T follicular helper cell (primary cell): Measurements from ENCODE around the gene PIPOX.

Experiments used
- DNase-seq: peaks from one replicate; pipeline ENCODE4 v3.0.0-alpha.2; 2020; ENCODE audit warnings: low read depth

The PIPOX gene

DNA sequence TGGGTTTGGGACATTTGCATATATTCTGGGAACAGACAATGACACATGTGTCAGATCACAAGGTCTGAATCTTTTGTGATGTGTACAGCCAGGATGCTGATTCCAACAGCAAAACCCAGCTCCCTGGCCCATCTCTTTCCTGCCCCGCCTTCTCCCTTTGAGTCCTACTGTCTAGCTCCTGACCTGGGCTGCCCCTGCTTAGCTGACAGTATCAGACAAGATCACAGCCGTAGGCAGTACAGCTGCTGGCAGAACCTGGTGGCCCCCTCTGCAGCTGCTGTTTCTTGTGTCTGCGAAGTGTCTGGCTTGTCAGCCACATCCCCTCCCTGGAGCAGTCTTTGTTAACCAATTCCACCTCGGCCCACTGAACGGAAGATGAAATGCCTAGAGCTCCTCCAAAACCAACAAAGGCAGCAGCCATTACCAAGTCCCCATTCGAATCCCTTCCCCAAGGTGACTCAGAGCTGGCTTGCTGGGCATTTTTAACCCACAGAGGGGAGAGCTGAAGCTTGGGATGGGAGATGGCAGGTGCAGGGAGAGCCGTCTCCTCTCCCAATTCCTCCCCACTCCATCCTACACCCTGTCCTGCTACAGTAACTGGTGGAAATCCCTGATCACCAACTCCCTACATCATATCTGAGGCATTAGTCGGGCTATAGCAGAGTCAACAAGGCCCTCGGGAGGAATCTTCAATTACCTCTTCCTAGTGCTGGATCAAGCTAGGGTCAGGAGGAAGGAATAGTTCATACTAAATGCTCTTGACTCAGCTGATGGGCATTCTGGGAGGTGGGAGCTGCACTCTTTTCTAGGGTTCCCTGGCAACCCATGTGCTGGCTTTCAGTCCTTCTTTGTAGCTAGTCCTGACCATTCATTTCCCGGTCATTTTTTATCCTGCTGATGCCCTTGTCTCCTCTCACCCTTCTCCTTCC is 5.8 kb downstream of the PIPOX start:
- DNase-seq = no peak

DNA sequence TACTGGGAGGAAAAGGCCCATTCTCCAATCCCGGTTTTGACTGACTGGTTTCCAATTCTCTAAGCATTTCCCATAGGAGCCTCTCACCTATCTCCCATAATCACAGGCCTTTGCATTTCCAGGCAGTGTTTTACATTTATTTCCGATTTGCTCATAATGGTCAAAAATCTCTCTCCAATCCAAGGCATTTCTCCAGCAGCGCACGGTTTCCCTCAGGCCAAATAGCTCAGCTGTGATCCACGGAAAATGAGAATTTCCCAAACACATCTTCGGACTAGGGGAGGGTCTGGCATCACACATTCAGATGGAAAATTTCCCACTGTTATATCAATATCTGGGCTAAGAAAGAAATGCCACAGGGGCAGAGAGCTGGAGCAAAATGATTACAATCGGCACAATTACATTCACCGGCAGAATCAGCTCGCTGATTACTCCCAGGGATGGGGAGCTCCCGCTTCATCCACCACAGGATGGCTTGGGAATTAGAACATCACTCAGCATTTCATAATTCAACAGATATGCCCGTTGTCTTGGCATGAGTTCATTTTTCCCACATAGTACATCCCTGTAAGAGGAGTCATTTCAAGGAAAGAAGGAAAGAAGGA is 6.7 kb downstream of the PIPOX start:
- no peak for DNase-seq

DNA sequence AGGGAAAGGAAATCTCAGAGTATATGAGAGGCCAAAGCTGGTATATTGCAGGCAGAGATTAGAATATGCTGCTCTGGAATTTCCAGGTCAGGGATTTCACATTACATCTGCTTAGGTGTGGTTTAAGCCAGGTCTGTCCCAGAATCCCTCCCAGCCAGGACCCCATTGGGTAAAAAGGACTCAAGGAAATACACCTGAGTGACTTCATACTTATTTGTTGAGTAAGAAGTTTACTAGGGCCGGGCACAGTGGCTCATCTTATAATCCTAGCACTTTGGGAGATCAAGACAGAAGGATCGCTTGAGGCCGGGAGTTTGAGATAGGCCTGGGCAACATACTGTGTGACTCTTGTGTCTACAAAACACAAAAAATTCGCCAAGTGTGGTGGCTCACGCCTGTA is 7.2 kb downstream of the PIPOX start:
- no peak for DNase-seq

DNA sequence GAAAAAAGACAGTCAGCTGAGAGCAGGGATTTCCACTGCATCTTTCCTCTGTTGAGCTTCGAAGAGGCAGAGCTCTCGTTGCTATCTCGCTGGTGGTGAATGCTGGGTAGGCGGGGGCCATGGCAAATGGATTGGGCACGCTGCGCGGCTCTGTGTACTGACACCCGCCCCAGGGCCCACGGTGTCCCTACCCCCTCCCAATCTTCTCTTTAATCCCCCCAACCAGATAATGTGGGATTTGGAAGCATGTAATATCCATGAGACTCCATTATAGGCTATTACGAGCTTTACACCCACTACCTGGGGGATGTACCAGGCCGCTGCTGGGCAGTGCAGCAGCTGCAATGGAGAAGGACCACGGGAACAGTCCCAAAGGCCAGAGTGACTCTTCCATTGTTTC is 8.3 kb downstream of the PIPOX start:
- no peak for DNase-seq

DNA sequence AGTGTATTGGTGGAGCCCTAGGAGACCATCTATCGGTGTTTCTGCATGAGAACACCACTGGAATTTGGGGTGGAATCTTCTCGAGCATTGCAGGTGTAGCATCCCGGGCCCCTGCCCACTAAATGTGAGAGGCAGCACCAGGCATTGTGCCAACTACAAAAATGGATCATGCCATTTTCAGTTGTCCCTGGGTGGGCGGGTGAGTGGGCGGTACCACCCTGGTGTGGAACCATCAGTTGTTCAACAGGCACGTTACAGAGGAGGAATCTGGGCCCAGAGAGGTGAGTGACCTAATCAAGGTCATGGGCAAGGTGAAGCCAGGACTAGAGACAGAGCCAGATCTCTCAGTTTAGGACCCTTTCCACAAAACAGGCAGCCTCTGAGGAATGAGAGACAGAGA is 8.8 kb downstream of the PIPOX start:
- no peak for DNase-seq

DNA sequence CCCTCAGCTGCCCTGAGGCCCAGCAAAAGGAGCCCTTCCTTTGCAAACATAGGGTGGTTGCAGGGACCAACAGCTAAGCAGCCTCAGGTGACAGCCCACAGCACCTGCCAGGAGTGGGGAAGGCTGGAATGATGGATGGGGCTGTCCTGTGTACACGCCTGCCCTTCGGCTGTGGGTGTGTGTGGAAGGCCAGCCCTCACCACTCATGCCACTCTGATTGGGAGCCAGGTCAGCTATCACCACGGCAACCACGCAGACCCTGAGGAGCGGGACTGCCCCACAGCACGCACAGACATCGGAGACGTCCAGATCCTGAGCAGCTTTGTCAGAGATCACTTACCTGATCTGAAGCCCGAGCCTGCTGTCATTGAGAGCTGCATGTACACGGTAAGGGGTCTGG is 11.9 kb downstream of the PIPOX start:
- no peak for DNase-seq

DNA sequence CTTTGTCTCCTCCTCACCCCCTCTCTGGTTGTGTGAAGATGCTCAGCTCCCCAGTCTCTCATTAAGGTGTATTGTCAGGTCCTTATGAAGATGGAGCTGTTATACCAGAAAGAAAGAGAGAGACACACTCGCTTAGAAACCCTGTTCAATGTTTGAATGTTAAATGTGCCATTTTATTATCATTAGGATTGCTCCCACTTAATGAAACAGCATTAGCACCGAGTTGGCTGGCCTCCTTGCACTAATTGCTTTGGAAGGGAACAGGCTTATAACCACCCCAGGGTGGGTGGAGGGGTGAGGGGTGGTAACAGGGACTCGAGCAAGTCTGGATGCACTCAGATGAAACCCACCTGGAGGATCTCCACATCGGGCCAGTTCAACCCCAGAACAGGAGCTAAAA is 14.4 kb downstream of the PIPOX start:
- no peak for DNase-seq

DNA sequence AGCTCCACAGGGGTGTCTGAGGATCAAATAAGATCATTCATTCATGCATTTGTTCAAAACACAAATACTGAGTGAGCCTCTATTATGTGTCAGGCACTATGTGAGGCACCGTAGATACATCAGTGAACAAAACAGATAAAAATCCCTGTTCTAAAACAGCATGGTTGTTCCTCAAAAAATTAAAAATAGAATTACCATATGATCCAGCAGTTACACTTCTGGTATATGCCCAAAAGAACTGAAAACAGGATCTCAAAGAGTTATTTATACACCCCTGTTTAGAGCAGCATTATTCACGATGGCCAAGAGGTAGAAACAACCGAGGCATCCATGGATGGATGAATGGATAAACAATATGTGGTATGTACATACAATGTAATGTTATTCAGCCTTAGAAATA is 15.4 kb downstream of the PIPOX start:
- DNase-seq = no peak

DNA sequence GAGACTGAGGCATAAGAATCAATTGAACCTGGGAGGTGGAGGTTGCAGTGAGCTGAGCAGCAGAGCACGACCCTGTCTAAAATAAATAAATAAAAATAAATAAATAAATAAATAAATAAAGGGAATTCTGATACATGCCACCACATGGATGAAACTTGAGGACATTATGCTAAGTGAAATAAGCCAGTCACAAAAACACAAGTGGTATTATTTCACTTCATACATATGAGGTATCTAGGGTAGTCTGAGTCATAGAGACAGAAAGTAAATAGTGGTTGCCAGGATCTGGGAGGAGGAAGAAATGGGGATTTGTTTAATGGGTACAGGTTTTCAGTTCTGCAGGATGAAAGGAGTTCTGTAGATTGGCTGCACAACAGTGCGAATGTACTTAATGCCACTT is 16.3 kb downstream of the PIPOX start:
- DNase-seq = no peak

DNA sequence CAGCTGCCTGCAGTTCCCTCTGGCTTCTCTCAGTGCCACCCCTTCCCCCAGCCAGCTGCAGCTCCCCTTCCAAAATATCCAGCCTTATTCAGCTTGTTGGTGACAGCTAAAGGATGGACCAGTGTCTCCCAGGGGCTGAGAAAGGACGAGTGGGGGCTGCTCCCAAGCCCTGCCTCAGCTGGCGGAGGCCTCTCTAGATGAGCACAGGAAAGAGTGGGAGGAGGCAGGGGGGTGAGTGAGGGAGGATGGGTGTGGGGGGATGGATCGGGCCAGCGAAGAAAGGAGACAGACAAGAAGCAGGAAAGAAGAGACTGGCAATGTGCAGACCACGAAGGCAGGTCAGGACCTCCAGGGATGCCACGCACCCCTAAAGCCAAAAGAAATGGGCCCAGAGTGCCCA is 17.5 kb downstream of the PIPOX start:
- no peak for DNase-seq

DNA sequence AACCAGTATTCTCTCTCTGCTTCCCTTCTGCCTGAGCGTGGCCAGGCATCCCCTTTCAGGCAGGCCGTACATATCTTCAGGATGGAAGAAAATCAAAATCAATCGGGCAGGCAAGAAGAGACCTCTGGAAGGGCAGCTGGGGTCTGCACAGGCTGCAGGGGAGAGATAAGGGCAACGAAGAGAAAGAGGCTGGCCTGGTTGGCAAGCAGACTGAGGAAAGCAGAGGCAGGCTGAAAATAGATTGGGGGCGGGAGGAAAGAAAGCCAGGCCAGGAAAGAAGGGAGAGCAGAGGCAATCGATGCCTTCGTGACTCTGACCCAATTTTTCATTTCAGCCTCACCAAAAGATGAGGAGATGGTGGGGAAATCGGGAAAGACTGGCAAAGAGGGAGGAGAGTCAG is 18.1 kb downstream of the PIPOX start:
- DNase-seq = no peak

DNA sequence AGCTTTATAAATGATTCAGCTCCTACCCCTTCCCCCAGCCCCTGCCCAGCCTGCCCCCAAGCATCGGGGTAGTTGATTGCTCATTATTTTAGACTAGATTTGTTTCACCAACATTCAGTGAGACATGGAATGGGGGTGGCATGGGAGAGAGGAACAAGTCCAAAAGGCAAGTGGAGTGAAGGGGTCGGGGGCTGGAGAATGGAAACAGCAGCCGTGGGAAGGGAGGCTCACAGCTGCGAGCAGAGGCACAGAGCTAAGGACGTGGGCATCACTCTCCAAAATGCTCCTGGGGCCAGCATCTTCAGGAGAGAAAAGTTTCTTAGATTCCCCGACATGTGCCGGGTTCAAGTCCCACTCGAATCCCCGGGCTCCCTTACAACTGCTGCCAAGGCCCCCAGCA is 19.3 kb downstream of the PIPOX start:
- no peak for DNase-seq

DNA sequence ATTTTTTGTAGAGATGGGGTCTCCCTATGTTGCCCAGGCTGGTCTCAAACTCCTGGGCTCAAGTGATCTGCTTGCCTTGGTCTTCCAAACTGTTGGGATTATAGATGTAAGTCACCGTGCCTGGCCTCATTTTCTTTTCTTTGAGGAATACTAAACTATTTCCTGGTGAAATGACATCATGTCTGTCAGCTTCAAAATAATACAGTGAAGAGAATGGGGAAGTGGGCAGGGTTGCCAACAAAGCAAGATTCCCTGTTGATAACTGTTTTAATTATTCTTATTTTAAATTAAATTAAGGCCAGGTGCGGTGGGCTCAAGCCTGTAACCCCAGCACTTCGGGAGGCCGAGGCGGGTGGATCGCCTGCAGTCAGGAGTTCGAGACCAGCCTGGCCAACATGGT is 21.1 kb downstream of the PIPOX start:
- DNase-seq = no peak

DNA sequence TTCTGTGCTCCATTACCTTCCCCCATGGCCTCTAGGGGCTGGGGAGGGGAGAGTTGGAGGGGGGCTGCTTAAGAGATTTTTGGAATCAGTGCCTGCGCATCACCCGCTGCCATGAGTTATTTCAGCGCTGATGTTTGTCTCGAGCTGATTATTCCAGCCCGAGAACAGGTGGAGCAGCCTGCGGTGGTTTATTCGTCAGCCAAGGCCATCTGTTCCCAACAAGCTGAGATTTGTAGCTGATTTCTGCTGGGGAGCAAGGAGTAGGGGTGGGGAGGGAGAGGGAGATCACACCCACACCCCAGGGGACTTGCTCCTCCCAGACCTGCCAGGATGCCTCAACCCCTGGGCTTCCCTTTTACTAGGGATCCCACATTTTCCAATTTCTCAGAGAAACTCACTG is 23.1 kb downstream of the PIPOX start:
- DNase-seq = no peak

DNA sequence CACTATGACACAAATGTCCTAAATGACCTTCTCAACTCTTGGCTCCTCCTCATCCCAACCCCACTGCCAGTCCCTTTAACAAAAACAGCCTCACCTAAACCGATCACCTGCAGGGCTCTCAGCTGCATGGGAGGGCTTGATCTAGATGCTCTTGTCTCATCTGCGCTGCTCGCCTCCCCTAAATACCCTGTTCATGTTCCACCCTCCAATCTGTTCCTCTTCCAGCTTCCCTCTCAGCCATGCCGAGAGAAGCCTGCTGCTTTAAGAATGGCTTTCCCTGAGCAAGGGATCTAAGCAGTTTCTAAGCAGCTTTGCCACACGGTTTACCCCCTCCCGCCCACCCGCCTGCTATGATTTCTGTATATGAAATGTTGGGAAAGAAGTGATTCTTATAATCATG is 23.7 kb downstream of the PIPOX start:
- no peak for DNase-seq

DNA sequence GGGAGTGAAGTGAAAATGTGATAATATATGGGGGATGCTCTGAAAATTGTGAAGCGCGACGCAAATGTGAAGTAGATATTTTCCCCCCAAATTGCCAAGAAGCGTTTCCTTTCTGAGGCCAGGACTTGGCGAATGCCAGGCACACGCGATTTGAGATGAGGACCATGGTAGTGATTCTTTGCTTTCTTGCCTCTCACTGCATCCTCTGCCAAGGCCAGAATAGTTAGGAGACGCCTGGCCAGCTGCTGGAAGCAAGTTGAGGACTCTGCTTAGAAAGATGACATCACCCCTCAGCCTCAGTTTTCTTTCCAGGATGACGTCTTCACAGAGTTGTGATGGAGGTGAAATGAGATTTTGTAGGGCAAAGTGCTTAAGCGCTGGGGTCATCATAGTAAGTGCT is 25.9 kb downstream of the PIPOX start:
- DNase-seq = no peak

DNA sequence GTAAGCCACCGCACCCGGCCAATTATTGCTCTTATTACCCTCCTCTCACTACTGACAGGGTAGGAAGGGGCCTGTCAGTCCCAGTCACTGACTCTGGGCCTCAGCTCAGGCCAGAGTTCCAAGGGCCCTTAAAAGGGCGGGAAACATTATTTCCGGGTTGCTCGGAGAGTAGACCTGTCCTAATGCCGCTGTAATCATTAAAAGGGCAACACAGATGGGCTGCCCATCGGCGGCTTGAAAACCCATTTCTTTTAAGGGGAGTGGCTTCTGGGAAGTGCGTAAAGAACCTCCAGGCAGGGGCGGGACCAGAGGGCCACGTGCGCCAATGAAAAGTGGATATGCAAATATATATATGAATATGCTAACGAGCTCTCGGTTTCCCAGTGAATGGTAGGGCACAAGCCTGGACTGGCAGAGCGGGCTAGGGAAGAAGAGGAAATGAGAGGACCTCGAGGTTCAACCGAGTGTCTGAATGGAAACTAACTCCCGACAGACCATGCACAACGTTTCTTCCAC is 26.6 kb downstream of the PIPOX start:
- DNase-seq = no peak

DNA sequence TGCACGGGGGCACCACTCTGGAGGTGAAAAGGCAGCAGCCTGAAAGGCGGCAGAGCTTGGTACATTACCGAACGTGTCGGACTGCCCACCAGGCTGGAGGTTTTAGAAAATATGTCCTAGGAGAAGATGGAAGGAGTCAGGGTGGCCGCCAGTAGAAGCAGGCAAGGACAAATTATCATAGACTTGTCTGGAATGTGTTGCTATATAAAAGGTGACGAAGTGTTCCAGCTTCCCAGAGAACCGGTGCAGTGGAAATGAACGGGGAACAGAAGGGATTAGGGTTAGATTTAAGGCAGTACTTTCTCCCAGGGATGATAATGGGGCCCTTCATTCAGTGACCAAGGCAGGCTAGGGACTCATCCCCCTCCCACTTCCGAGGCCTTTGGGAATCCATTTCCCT is 27.4 kb downstream of the PIPOX start:
- DNase-seq = no peak

DNA sequence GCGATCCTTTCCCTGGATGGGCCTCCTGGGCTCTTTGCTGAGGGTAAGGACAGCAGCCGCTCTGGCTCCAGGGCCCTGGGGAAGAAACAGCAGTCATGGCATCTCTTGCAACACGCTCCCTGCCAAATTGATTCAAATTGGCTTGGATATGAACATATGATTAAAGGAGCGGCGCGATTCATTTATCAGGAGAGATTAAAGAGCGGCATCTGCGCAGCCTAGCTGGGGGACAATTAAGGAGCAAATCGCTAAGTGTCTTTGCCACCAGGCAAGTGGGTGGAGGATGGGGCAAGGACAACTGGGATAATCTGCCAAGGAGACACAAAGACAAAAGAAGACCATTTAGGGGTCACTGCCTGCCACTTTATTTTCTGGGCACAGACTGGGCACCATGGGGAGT is 27.8 kb downstream of the PIPOX start:
- DNase-seq = no peak

DNA sequence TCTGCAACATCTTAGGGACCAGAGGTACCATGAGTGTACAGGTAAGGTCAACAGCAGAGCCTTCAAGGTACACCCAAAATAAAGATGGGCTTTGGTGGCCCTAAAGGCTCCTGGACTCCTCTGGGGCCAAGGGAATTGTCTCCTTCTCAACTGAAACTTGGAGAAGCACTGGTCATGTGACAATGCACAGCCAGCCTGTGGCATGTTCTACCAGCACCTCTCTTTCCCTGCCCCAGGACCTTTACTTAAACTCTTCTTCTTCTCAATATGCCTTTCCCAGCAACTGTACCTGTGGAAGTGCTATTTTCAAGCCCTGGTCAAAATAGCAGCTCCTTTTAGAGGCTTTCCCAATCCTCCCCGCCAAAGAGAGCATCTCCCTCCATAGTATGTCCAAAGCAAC is 28.4 kb downstream of the PIPOX start:
- DNase-seq = no peak

DNA sequence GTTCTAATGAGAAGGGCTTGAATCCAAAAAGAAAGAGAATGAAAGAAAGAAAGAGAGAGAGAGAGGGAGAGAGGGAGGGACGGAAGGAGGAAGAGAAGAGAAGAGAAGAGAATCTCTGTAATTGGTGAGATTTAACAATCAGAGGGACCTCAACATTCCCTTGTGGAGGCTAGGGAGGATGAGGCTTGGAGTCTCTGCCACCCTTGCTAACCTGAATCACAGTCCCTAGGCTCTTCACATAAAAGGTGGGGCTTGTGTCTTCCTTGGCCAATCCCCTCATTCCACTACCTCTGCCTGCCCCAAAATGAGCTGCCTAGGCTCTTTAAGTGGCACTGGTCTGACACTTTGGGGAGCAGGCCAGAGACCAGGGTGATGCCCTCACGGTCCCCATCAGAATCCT is 30.1 kb downstream of the PIPOX start:
- DNase-seq = no peak

DNA sequence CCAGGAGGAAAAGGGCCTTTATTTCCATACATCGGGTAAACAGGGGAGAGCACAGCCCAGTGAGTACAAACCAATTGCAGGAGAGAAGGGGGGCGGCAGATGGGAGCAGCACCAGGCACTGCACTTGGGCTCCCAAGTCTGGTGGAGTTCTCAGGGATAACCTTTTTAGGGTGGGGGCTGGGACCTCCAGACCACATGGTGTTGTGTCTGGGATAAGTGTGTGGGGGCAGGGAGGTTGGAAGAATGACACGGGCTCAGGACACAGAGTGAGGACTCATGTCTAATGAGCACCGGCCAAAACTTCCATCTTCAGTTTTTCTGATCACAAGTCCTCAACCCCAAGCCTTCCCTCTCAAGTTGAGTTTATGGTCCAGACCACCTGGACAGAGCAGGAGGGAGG is 30.6 kb downstream of the PIPOX start:
- DNase-seq = no peak

DNA sequence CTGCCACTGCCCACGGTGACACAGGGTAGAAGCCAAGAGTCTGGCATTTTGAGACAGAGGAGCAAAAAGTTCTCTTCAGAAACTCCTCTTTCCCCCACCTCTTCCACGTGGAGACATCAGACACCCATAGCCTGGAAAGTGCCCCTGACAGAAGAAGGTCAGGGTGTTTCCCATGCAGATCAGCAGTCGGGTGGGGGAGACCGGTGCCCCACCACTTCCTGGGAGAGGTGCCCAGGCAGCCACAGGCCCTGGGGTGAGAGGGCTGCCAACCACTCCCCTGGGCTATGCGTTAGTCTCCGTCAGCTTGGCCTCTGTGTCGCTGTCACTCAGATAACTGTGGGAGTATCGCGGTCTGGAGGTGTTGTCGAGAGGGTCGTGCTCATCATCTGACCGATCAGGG is 31.5 kb downstream of the PIPOX start:
- no peak for DNase-seq

DNA sequence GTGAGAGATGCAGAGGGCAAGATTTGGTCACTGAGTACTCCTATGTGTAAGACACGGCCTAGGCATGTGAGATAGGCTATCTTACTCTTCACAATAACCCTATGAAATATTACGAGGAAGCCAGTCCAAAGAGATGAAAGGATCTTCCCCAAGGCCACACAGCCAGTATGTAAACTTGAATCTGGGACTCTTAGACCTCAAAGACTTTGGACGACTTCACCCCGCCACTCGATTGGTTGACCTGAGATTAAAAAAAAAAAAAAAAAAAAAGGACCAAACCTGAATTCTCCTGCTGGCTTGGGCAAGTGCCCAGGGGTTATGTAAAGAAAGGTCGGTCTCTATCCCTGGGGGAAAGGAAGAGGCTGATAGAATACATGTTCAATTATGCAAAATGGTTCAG is 33.1 kb downstream of the PIPOX start:
- no peak for DNase-seq
